ENCODE measurements around the gene AKAP13. TPM values are rescaled to one million over a fixed set of nuclear protein-coding genes. Genes with fewer than 3 reads are reported as not detected.

The AKAP13 gene
- total and polyA plus RNA-seq, 9 donors = 45.3 to 190 (median 98.6) TPM

- no peak for DNase-seq
- Histone ChIP-seq H3K4me3 (no peak overlapping the region), H3K36me3 (no peaks in the 10 kb centered on the region), H3K9me3 (no peaks in the 10 kb centered on the region), H3K27ac (no peak overlapping the region), H3K27me3 (no peaks in the 10 kb centered on the region), H3K4me1 (ENCODE audit: insufficient read depth) (peaks cover 20% of the 10 kb centered on the region)
- intact Hi-C loops (cut with DNase I) = no loop called here
- TF ChIP-seq CTCF (IDR thresholded peaks at IDR 0.05) (no peak), POLR2A (IDR thresholded peaks at IDR 0.05) (no peak), EP300 (IDR thresholded peaks at IDR 0.05) (no peak)
- 93 to 99% (median 97%) methylated on average over 25 to 26 of the region's 26 CpGs for WGBS, 3 donors
These were observed 387.6 kb downstream of the AKAP13 start for GRCh38 chr15:85767785-85768529.

GRCh38 chr15:85768595-85769168 lies 388.3 kb downstream of the AKAP13 start:
- Histone ChIP-seq H3K4me1 (ENCODE audit: insufficient read depth) (peaks cover 20% of the 10 kb centered on the region), H3K36me3 (no peaks in the 10 kb centered on the region), H3K27me3 (no peaks in the 10 kb centered on the region), H3K27ac (no peak overlapping the region), H3K4me3 (no peak overlapping the region), H3K9me3 (no peaks in the 10 kb centered on the region)
- intact Hi-C loops (cut with DNase I) = no loop called here
- TF ChIP-seq CTCF (IDR thresholded peaks at IDR 0.05) = no peak
- no peak for DNase-seq
- 96 to 97% (median 97%) methylated on average over 22 to 32 of the region's 32 CpGs for WGBS, 3 donors

GRCh38 chr15:85769182-85769900 lies 388.9 kb downstream of the AKAP13 start:
- Histone ChIP-seq H3K27ac (no peak overlapping the region), H3K36me3 (no peaks in the 10 kb centered on the region), H3K27me3 (no peaks in the 10 kb centered on the region), H3K9me3 (no peaks in the 10 kb centered on the region), H3K4me3 (no peak overlapping the region), H3K4me1 (ENCODE audit: insufficient read depth) (peaks cover 20% of the 10 kb centered on the region)
- intact Hi-C loops (cut with DNase I) = no loop called here
- WGBS, 3 donors = 97 to 98% (median 98%) methylated on average over 42 of the region's 42 CpGs
- TF ChIP-seq EP300 (IDR thresholded peaks at IDR 0.05) (no peak), POLR2A (IDR thresholded peaks at IDR 0.05) (no peak), CTCF (IDR thresholded peaks at IDR 0.05) (no peak)
- no peak for DNase-seq

- TF ChIP-seq POLR2A (IDR thresholded peaks at IDR 0.05) (no peak), CTCF (IDR thresholded peaks at IDR 0.05) (no peak), EP300 (IDR thresholded peaks at IDR 0.05) (no peak)
- no peak for DNase-seq
- 83 to 88% (median 83%) methylated on average over 21 of the region's 21 CpGs for WGBS, 3 donors
- Histone ChIP-seq H3K4me1 (ENCODE audit: insufficient read depth) (peaks cover 20% of the 10 kb centered on the region), H3K36me3 (no peaks in the 10 kb centered on the region), H3K9me3 (no peaks in the 10 kb centered on the region), H3K27ac (peak overlapping the region in 1 of 2 donors; percentile 65), H3K27me3 (no peaks in the 10 kb centered on the region), H3K4me3 (no peak overlapping the region)
- intact Hi-C loops (cut with DNase I) = no loop called here
These were observed 390.0 kb downstream of the AKAP13 start for GRCh38 chr15:85770096-85771041.

Data from ovary (tissue), 9 donors.